Esophagus squamous epithelium (tissue), 4 donors: ENCODE data around the gene MTCL1.

ENCODE experiments used
- CTCF ChIP-seq, 6 experiments: fragments of 450-650 bp in 4 of 6; fragments of 200-600 bp in 2 of 6; sonication (generic) in 2 of 6; IDR thresholded peaks; one replicate each; pipeline ENCODE4 v1.5.1; 2016 to 2019; ENCODE audit warnings: antibody characterized with exemption in 6 of 6, mild to moderate bottlenecking in 4 of 6, moderate library complexity in 4 of 6
- POLR2A ChIP-seq, 4 donors: fragments of 450-650 bp; IDR thresholded peaks; one replicate each; pipeline ENCODE4 v1.6.1; 2017; ENCODE audit warnings: antibody characterized with exemption in 4 of 4, mild to moderate bottlenecking in 4 of 4, moderate library complexity in 3 of 4

DNA sequence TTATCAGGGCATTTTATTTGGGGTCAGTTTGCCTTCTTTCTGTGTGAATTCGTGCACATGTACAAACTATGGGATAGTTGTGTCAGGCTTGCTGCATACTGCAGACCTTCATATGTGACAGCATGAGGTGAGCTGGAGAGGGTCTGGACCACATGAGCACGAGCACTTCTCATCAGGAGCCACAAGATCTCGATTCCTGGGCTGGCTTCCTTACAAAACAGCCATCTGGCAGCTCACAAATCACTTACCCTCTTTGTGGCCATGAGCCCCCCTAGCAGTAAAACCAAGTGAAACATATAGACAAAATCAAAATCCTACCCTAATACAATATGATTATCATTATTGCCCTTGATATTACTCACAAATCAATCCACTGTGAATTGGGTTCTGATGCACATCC, 121.2 kb downstream of the MTCL1 start:
- TF ChIP-seq POLR2A (IDR thresholded peaks at IDR 0.05) (no peak), CTCF (IDR thresholded peaks at IDR 0.05) (no peak)
